T follicular helper cell (primary cell): ENCODE results near the gene TCP11L2.

Experiments used
- DNase-seq: peaks from one replicate; pipeline ENCODE4 v3.0.0-alpha.2; 2020; ENCODE audit warnings: low read depth
- total RNA-seq, 2 experiments: gene quantifications; one replicate each; lab custom pipeline; 2026; lab: John Stamatoyannopoulos, UW

TCP11L2 gene
- 22.7 to 158 reads per million in 2 experiments for total RNA-seq

GRCh38 chr12:106302401-106303201, at the start of gene TCP11L2:
TSS of gene TCP11L2 (plus strand) at chr12:106302733. CDS start at chr12:106311076, 8,343 bp downstream.
- DNase-seq = peak; percentile 92

GRCh38 chr12:106254724-106255123, 47.8 kb upstream of the TCP11L2 start:
- no peak for DNase-seq

- no peak for DNase-seq
These were observed 47.0 kb upstream of the TCP11L2 start for GRCh38 chr12:106255493-106255892.

- DNase-seq = no peak
These were observed 46.6 kb upstream of the TCP11L2 start for GRCh38 chr12:106255952-106256351.

GRCh38 chr12:106256524-106256923, 46.0 kb upstream of the TCP11L2 start:
- DNase-seq = no peak

GRCh38 chr12:106258226-106258625, 44.3 kb upstream of the TCP11L2 start:
- DNase-seq = no peak

- no peak for DNase-seq
These were observed 43.6 kb upstream of the TCP11L2 start for GRCh38 chr12:106258935-106259334.

- DNase-seq = no peak
These were observed 37.4 kb upstream of the TCP11L2 start for GRCh38 chr12:106265116-106265515.

- no peak for DNase-seq
These were observed 35.0 kb upstream of the TCP11L2 start for GRCh38 chr12:106267535-106267934.

- no peak for DNase-seq
These were observed 33.3 kb upstream of the TCP11L2 start for GRCh38 chr12:106269150-106269771.

- no peak for DNase-seq
These were observed 30.7 kb upstream of the TCP11L2 start for GRCh38 chr12:106271575-106272505.

- no peak for DNase-seq
These were observed 29.0 kb upstream of the TCP11L2 start for GRCh38 chr12:106273491-106273890.

GRCh38 chr12:106274012-106274411, 28.5 kb upstream of the TCP11L2 start:
- no peak for DNase-seq

- DNase-seq = no peak
These were observed 27.9 kb upstream of the TCP11L2 start for GRCh38 chr12:106274575-106275121.

- no peak for DNase-seq
These were observed 27.1 kb upstream of the TCP11L2 start for GRCh38 chr12:106275458-106275857.

- no peak for DNase-seq
These were observed 26.3 kb upstream of the TCP11L2 start for GRCh38 chr12:106276032-106276740.

- no peak for DNase-seq
These were observed 22.4 kb upstream of the TCP11L2 start for GRCh38 chr12:106280106-106280505.

GRCh38 chr12:106281056-106281782, 21.3 kb upstream of the TCP11L2 start:
- DNase-seq = no peak

- DNase-seq = no peak
These were observed 20.7 kb upstream of the TCP11L2 start for GRCh38 chr12:106281804-106282203.

- peak; percentile 14 for DNase-seq
These were observed 20.0 kb upstream of the TCP11L2 start for GRCh38 chr12:106282457-106283097.
